Fibroblast of mammary gland (primary cell): Measurements from ENCODE around the gene GPBAR1.
A peak's percentile ranks its signal among the peaks of the same experiment; 100 is the strongest.

Experiments
- DNase-seq: peaks from one replicate; pipeline ENCODE4 v3.0.0-alpha.2; 2010; ENCODE audit warnings: low read depth
- H3K4me3 ChIP-seq: 2 replicates; pipeline ENCODE4 v1.5.1; 2011; ENCODE audit warnings: low read depth, mild to moderate bottlenecking, low read length, moderate library complexity; ENCODE audit not compliant: control insufficient read depth
- CTCF ChIP-seq: conservative IDR thresholded peaks from 2 replicates; pipeline ENCODE4 v1.5.1; 2011; ENCODE audit warnings: low read depth, low read length, inconsistent platforms; ENCODE audit not compliant: control insufficient read depth, insufficient read depth

GPBAR1 gene

GRCh38 chr2:218260166-218260565 lies 649 bp upstream of the GPBAR1 start:
- DNase-seq: no peak
- no peak overlapping the region for H3K4me3 ChIP-seq
- TF ChIP-seq CTCF: no peak

DNA sequence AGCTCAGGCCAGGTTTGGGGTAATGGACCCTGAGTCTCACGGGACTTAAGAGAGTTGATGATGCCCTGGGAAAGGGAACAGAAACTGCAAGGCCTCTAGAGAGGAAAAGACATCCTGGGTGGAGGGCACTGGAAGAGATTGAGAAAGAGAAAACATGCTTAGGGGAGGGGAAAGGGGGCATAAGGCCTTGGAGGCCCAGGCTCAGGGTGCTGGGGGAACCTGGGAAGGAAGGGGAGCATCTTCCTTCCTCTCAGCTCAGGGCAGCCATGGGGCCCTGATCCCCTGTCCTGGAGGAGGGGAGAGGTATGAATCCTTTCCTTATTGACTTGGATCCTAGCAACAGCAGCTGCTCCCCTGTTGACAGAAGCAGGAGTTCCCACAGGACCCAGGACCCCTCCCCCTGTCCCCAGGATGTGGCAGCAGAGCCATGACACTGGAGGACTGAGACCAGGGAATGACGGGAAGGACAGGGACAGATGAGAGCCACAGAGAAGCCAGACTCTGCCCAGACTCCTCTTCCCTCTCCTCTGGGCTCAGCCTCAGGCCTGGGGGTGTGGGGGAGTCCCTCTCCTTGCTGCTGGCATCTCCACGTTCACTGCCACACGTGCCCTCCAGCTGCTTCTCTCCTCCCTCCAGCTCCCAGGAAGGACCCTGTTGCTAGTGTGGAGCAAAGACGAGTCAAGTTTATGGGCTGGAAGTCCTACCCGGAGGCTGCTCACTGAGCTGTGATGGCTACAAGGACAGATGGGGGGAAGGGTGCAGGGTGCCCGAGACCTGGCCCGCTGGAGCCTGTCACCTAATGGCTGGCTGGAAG lies 815 bp downstream of the GPBAR1 start:
- DNase-seq: no peak
- H3K4me3 ChIP-seq: no peak overlapping the region
- no peak for TF ChIP-seq CTCF

GRCh38 chr2:218262237-218262600 lies 1.4 kb downstream of the GPBAR1 start:
- TF ChIP-seq CTCF: no peak
- DNase-seq: no peak
- no peak overlapping the region for H3K4me3 ChIP-seq

- no peak for TF ChIP-seq CTCF
- H3K4me3 ChIP-seq: no peak overlapping the region
- DNase-seq: no peak
Observed at GRCh38 chr2:218262631-218263586, 2.1 kb downstream of the GPBAR1 start.

- no peak for DNase-seq
- peak; percentile 3 for TF ChIP-seq CTCF
- H3K4me3 ChIP-seq: no peak overlapping the region
Observed at GRCh38 chr2:218263817-218264641, 3.2 kb downstream of the GPBAR1 start.

DNA sequence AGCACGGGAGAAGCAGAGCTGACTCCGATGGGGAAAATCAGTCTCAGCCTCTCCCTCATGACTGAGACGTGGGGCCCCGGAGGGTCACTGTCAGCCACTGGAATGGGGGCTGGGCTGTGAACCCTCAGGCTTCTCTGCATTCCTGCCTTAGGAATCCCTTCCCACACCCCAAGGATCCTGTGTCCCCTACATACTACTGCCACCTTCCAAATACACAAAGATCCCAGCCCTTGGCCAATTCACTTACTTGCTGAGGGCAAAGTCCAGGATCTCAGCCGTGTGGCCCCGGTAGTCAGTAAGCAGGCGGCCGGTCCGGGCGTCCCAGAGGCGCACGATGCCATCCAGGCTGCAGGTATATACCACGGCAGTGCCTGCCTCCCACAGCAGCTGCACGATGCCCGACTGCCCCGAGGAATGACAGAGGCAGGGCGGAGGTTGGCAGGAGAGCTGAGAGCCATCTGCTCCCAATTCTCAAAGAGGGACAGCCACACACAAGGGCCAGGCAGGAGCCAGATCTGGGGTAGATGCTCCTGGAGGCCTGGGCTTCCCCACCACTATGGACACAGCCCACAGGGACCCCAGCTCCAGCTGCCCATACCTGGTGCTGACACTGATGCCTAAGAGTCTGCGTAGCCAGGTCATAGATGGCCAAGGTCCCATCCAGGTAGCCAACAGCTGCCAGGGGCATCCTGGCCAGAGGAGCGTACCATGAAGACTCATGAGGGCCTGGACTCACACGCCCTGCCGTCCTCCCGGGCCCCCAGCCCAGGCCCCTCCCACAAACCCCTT lies 4.2 kb downstream of the GPBAR1 start:
- no peak for TF ChIP-seq CTCF
- no peak for DNase-seq
- no peak overlapping the region for H3K4me3 ChIP-seq
